WTC11 (cell line): ENCODE data around the gene DOK3.

Experiments used
- CREB1 ChIP-seq: sonication (generic); formaldehyde crosslinking; IDR thresholded peaks from 2 replicates; pipeline ENCODE4 v1.8.0; 2023; ENCODE audit warnings: mild to moderate bottlenecking, missing genetic modification reagents
- EMX1 ChIP-seq: fragments of 250-450 bp; sonication (Bioruptor Pico); IDR thresholded peaks from 2 replicates; pipeline ENCODE4 v1.8.0; 2021; ENCODE audit warnings: mild to moderate bottlenecking
- GTF2I ChIP-seq: fragments of 250-450 bp; sonication (Bioruptor Pico); conservative IDR thresholded peaks from 2 replicates; pipeline ENCODE4 v1.4.0; 2021; ENCODE audit warnings: mild to moderate bottlenecking
- KAT7 ChIP-seq: sonication (generic); formaldehyde crosslinking; IDR thresholded peaks from 2 replicates; pipeline ENCODE4 v1.8.1; 2023; ENCODE audit warnings: missing genetic modification reagents, mild to moderate bottlenecking, borderline replicate concordance
- NR3C1 ChIP-seq: sonication (generic); formaldehyde crosslinking; conservative IDR thresholded peaks from 2 replicates; pipeline ENCODE4 v1.8.1; 2023; ENCODE audit warnings: low read depth, mild to moderate bottlenecking, missing genetic modification reagents
- SP1 ChIP-seq: sonication (generic); formaldehyde crosslinking; conservative IDR thresholded peaks from 2 replicates; pipeline ENCODE4 v1.8.1; 2022; ENCODE audit warnings: missing genetic modification reagents
- TP53 ChIP-seq: sonication (generic); formaldehyde crosslinking; IDR thresholded peaks from 2 replicates; pipeline ENCODE4 v1.8.1; 2023; ENCODE audit warnings: mild to moderate bottlenecking, missing genetic modification reagents
- ZNF232 ChIP-seq: sonication (generic); formaldehyde crosslinking; IDR thresholded peaks from 2 replicates; pipeline ENCODE4 v1.8.0; 2022; ENCODE audit warnings: mild to moderate bottlenecking, missing genetic modification reagents
- TF ChIP-seq, protein P1 (sequence below): sonication (generic); formaldehyde crosslinking; conservative IDR thresholded peaks from 2 replicates; pipeline ENCODE4 v1.8.1; 2022; ENCODE audit warnings: mild to moderate bottlenecking, missing genetic modification reagents
- TF ChIP-seq, protein P2 (sequence below): fragments of 200-600 bp; IDR thresholded peaks from 2 replicates; pipeline ENCODE4 v1.8.0; 2022; ENCODE audit warnings: antibody characterized with exemption
- TF ChIP-seq, protein P3 (sequence below): sonication (generic); formaldehyde crosslinking; IDR thresholded peaks from 2 replicates; pipeline ENCODE4 v1.8.1; 2022; ENCODE audit warnings: low read depth, mild to moderate bottlenecking, moderate library complexity, missing genetic modification reagents, borderline replicate concordance
- TF ChIP-seq, protein P4 (sequence below): sonication (generic); formaldehyde crosslinking; IDR thresholded peaks from 2 replicates; pipeline ENCODE4 v1.8.0; 2022; ENCODE audit warnings: mild to moderate bottlenecking, missing genetic modification reagents
- TF ChIP-seq, protein P5 (sequence below): sonication (generic); formaldehyde crosslinking; IDR thresholded peaks from 2 replicates; pipeline ENCODE4 v1.8.1; 2023; ENCODE audit warnings: mild to moderate bottlenecking, missing genetic modification reagents, moderate library complexity
- TF ChIP-seq, protein P6 (sequence below): sonication (generic); formaldehyde crosslinking; IDR thresholded peaks from 2 replicates; pipeline ENCODE4 v1.8.0; 2022; ENCODE audit warnings: mild to moderate bottlenecking, missing genetic modification reagents

DNA sequence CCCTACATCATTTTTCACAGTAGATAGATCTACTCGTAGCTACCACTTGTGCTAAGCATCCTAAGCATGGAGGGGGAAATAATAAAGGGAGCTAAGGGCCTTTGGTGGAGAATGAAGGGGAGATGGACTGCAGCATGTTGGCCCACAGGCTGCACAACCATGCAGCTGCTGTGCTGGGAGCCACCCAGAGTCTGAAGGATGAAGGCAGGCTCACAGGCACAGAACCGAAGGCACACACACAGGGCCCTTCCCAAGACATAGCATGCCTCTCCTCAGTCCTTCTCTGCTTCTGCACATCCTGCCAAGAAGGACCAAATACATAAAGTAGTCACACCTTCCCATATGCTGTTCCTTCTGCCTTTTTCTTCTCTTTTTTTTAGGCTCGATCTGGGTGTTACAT is 38.1 kb upstream of the DOK3 start:
- no peak for TF ChIP-seq EMX1 (CRISPR knock-in tag)
- TF ChIP-seq, protein P1, sequence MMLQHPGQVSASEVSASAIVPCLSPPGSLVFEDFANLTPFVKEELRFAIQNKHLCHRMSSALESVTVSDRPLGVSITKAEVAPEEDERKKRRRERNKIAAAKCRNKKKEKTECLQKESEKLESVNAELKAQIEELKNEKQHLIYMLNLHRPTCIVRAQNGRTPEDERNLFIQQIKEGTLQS, result no peak
- no peak for TF ChIP-seq TP53 (CRISPR knock-in tag)
- TF ChIP-seq, protein P2, sequence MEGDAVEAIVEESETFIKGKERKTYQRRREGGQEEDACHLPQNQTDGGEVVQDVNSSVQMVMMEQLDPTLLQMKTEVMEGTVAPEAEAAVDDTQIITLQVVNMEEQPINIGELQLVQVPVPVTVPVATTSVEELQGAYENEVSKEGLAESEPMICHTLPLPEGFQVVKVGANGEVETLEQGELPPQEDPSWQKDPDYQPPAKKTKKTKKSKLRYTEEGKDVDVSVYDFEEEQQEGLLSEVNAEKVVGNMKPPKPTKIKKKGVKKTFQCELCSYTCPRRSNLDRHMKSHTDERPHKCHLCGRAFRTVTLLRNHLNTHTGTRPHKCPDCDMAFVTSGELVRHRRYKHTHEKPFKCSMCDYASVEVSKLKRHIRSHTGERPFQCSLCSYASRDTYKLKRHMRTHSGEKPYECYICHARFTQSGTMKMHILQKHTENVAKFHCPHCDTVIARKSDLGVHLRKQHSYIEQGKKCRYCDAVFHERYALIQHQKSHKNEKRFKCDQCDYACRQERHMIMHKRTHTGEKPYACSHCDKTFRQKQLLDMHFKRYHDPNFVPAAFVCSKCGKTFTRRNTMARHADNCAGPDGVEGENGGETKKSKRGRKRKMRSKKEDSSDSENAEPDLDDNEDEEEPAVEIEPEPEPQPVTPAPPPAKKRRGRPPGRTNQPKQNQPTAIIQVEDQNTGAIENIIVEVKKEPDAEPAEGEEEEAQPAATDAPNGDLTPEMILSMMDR, result no peak
- TF ChIP-seq ZNF232 (CRISPR knock-in tag), result no peak
- TF ChIP-seq, protein P3, sequence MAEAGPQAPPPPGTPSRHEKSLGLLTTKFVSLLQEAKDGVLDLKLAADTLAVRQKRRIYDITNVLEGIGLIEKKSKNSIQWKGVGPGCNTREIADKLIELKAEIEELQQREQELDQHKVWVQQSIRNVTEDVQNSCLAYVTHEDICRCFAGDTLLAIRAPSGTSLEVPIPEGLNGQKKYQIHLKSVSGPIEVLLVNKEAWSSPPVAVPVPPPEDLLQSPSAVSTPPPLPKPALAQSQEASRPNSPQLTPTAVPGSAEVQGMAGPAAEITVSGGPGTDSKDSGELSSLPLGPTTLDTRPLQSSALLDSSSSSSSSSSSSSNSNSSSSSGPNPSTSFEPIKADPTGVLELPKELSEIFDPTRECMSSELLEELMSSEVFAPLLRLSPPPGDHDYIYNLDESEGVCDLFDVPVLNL (CRISPR knock-in tag), result no peak
- TF ChIP-seq, protein P4, sequence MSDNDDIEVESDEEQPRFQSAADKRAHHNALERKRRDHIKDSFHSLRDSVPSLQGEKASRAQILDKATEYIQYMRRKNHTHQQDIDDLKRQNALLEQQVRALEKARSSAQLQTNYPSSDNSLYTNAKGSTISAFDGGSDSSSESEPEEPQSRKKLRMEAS (CRISPR knock-in tag), result no peak
- TF ChIP-seq, protein P5, sequence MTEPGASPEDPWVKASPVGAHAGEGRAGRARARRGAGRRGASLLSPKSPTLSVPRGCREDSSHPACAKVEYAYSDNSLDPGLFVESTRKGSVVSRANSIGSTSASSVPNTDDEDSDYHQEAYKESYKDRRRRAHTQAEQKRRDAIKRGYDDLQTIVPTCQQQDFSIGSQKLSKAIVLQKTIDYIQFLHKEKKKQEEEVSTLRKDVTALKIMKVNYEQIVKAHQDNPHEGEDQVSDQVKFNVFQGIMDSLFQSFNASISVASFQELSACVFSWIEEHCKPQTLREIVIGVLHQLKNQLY, result no peak
- no peak for TF ChIP-seq CREB1 (CRISPR knock-in tag)
- no peak for TF ChIP-seq KAT7
- no peak for TF ChIP-seq SP1
- TF ChIP-seq GTF2I (CRISPR knock-in tag), result no peak
- no peak for TF ChIP-seq NR3C1 (CRISPR knock-in tag)
- TF ChIP-seq, protein P6, sequence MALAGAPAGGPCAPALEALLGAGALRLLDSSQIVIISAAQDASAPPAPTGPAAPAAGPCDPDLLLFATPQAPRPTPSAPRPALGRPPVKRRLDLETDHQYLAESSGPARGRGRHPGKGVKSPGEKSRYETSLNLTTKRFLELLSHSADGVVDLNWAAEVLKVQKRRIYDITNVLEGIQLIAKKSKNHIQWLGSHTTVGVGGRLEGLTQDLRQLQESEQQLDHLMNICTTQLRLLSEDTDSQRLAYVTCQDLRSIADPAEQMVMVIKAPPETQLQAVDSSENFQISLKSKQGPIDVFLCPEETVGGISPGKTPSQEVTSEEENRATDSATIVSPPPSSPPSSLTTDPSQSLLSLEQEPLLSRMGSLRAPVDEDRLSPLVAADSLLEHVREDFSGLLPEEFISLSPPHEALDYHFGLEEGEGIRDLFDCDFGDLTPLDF (CRISPR knock-in tag), result no peak
